A549 (cell line): ENCODE data around the gene PNMA3. TPM values are rescaled to one million over a fixed set of nuclear protein-coding genes. Genes with fewer than 3 reads are reported as not detected.

Source experiments
- ATAC-seq, 2 experiments: fragments of 200-7000 bp in 1 of 2; fragments of >200 bp in 1 of 2; cut with Nextera tagmentation in 1 of 2; cut with Tn5 transposase in 1 of 2; 3 replicates each; pipeline versions ENCODE4 v1.8.0 to v1.9.1; 2018 to 2020; ENCODE audit warnings: mild to moderate bottlenecking in 1 of 2, moderate library complexity in 1 of 2
- CTCF ChIA-PET: fragments of 300-600 bp; sonication (Branson Sonifier 250); formaldehyde crosslinking; extraction: SDS; loops from one replicate; lab custom pipeline; 2021; ENCODE audit warnings: antibody characterized with exemption, inconsistent platforms; lab: Yijun Ruan, JAX
- POLR2A ChIA-PET: fragments of 350-600 bp; formaldehyde crosslinking; extraction: SDS; loops from one replicate; lab custom pipeline; 2021; ENCODE audit warnings: antibody characterized with exemption, inconsistent platforms; lab: Yijun Ruan, JAX
- DNase-seq, 2 experiments: peaks; one replicate each; pipeline versions ENCODE4 v3.0.0 to v3.0.0-alpha.2; 2011 to 2016; ENCODE audit warnings: low read depth in 1 of 2, low spot score in 1 of 2
- FAIRE-seq: peaks from 2 replicates; lab custom pipeline; 2011; peaks lifted over from hg19 to GRCh38; lab: Jason Lieb, UNC
- H3K27ac ChIP-seq, 2 experiments: fragments of >200 bp; sonication (Bioruptor Twin); formaldehyde crosslinking; 3 replicates each; pipeline ENCODE4 v1.5.1; 2016 to 2017
- H3K4me1 ChIP-seq: fragments of >200 bp; sonication (Bioruptor Twin); formaldehyde crosslinking; 3 replicates; pipeline ENCODE4 v1.6.1; 2016
- H3K4me2 ChIP-seq: fragments of >200 bp; sonication (Bioruptor Twin); formaldehyde crosslinking; 3 replicates; pipeline ENCODE4 v1.6.1; 2016
- H3K4me3 ChIP-seq: fragments of >200 bp; sonication (Bioruptor Twin); formaldehyde crosslinking; 3 replicates; pipeline ENCODE4 v1.5.1; 2016
- H3K9me3 ChIP-seq: fragments of >200 bp; sonication (Bioruptor Twin); formaldehyde crosslinking; 3 replicates; pipeline ENCODE4 v1.6.1; 2016
- BCL3 ChIP-seq: fragments of >200 bp; sonication (Bioruptor Twin); formaldehyde crosslinking; IDR thresholded peaks from 3 replicates; pipeline ENCODE4 v1.6.1; 2016
- CEBPB ChIP-seq, 2 experiments: fragments of >200 bp in 1 of 2; sonication (Bioruptor Twin) in 1 of 2; formaldehyde crosslinking in 1 of 2; IDR thresholded peaks; 2 replicates each; pipeline ENCODE4 v1.6.1; 2012 to 2016
- EHMT2 ChIP-seq: fragments of 200-600 bp; sonication (generic); IDR thresholded peaks from 2 replicates; pipeline ENCODE4 v1.6.1; 2016; ENCODE audit warnings: antibody characterized with exemption, low read depth, mild to moderate bottlenecking, moderate library complexity
- ESRRA ChIP-seq: fragments of 150-350 bp; IDR thresholded peaks from 2 replicates; pipeline ENCODE4 v1.6.1; 2014; ENCODE audit warnings: mild to moderate bottlenecking, low read length, borderline replicate concordance
- FOSB ChIP-seq: fragments of 250-450 bp; sonication (Bioruptor Pico); IDR thresholded peaks from 2 replicates; pipeline ENCODE4 v1.5.0; 2020; ENCODE audit warnings: mild to moderate bottlenecking, moderate library complexity
- FOSL2 ChIP-seq, 2 experiments: fragments of 450-650 bp in 1 of 2; fragments of >200 bp in 1 of 2; sonication (Bioruptor Twin) in 1 of 2; formaldehyde crosslinking; IDR thresholded peaks; 2 replicates each; pipeline versions ENCODE4 v1.5.0 to v1.6.1; 2016 to 2020; ENCODE audit warnings: mild to moderate bottlenecking in 1 of 2, moderate library complexity in 1 of 2
- FOXS1 ChIP-seq: fragments of 250-450 bp; sonication (Bioruptor Pico); IDR thresholded peaks from 2 replicates; pipeline ENCODE4 v1.5.0; 2020; ENCODE audit warnings: mild to moderate bottlenecking, moderate library complexity
- GATA3 ChIP-seq: IDR thresholded peaks from 2 replicates; pipeline ENCODE4 v1.6.1; 2012; ENCODE audit warnings: borderline replicate concordance
- HDAC2 ChIP-seq: fragments of 200-600 bp; sonication (generic); IDR thresholded peaks from 2 replicates; pipeline ENCODE4 v1.6.1; 2016
- HEYL ChIP-seq: fragments of 250-450 bp; sonication (Bioruptor Pico); IDR thresholded peaks from 2 replicates; pipeline ENCODE4 v1.8.0; 2021; ENCODE audit warnings: mild to moderate bottlenecking, moderate library complexity
- HMGXB4 ChIP-seq: fragments of 250-450 bp; sonication (Bioruptor Pico); IDR thresholded peaks from 2 replicates; pipeline ENCODE4 v1.5.0; 2021; ENCODE audit warnings: mild to moderate bottlenecking, moderate library complexity, borderline replicate concordance
- HOXB5 ChIP-seq: fragments of 250-450 bp; sonication (Bioruptor Pico); IDR thresholded peaks from 2 replicates; pipeline ENCODE4 v1.5.0; 2020; ENCODE audit warnings: mild to moderate bottlenecking, moderate library complexity
- KDM1A ChIP-seq: fragments of 200-600 bp; sonication (generic); IDR thresholded peaks from 2 replicates; pipeline ENCODE4 v1.6.1; 2016; ENCODE audit warnings: low read depth, mild to moderate bottlenecking
- MAX ChIP-seq: IDR thresholded peaks from 2 replicates; pipeline ENCODE4 v1.6.1; 2012
- MYC ChIP-seq: IDR thresholded peaks from 2 replicates; pipeline ENCODE4 v1.6.1; 2012; ENCODE audit warnings: mild to moderate bottlenecking, inconsistent platforms, low read length, improper control_type of control experiment, borderline replicate concordance
- NFE2L2 ChIP-seq: fragments of 150-350 bp; conservative IDR thresholded peaks from 2 replicates; pipeline ENCODE4 v1.6.1; 2014; ENCODE audit warnings: low read length
- PHF8 ChIP-seq: fragments of 200-600 bp; sonication (generic); IDR thresholded peaks from 2 replicates; pipeline ENCODE4 v1.6.1; 2016; ENCODE audit warnings: low read depth, mild to moderate bottlenecking, antibody characterized with exemption, moderate library complexity, borderline replicate concordance
- POLR2A ChIP-seq: IDR thresholded peaks from 2 replicates; pipeline ENCODE4 v1.6.1; 2012; ENCODE audit warnings: mild to moderate bottlenecking, low read length
- POLR2AphosphoS2 ChIP-seq: conservative IDR thresholded peaks from 2 replicates; pipeline ENCODE4 v1.6.1; 2012; ENCODE audit warnings: low read length, improper control_type of control experiment, inconsistent platforms
- RAD21 ChIP-seq, 2 experiments: fragments of >200 bp in 1 of 2; sonication (Bioruptor Twin) in 1 of 2; formaldehyde crosslinking in 1 of 2; IDR thresholded peaks in 1 of 2; conservative IDR thresholded peaks in 1 of 2; 2 replicates in 1 of 2; 3 replicates in 1 of 2; pipeline ENCODE4 v1.6.1; 2012 to 2018; ENCODE audit warnings: inconsistent platforms in 1 of 2
- RFX5 ChIP-seq: fragments of 450-650 bp; IDR thresholded peaks from 2 replicates; pipeline ENCODE4 v1.7.1; 2014; ENCODE audit warnings: antibody characterized with exemption, mild to moderate bottlenecking, moderate library complexity
- RNF2 ChIP-seq: fragments of 200-600 bp; sonication (generic); IDR thresholded peaks from 2 replicates; pipeline ENCODE4 v1.6.1; 2016; ENCODE audit warnings: low read depth, mild to moderate bottlenecking, antibody characterized with exemption, moderate library complexity, borderline replicate concordance
- ZNF302 ChIP-seq: fragments of 250-450 bp; sonication (Bioruptor Pico); IDR thresholded peaks from 2 replicates; pipeline ENCODE4 v1.9.0; 2021; ENCODE audit warnings: inconsistent platforms, mild to moderate bottlenecking, moderate library complexity
- ZSCAN20 ChIP-seq: fragments of 250-450 bp; sonication (Bioruptor Pico); IDR thresholded peaks from 2 replicates; pipeline ENCODE4 v1.8.0; 2022; ENCODE audit warnings: mild to moderate bottlenecking, moderate library complexity
- WGBS: methylation state at CpG from one replicate; pipeline ENCODE4 v1.1.6; 2017; ENCODE audit errors: missing lambda C conversion rate; 5-methylcytosine and 5-hydroxymethylcytosine counted together
- polyA plus RNA-seq, 4 experiments: library from polyadenylated mRNA; depleted of rRNA in 3 of 4; stranded (reverse); fragments of >200 nt; fragmentation: RNase III in 1 of 4; extraction: RNeasy Plus Mini Kit Qiagen cat#74134 plus additional on column Dnase treatment in 1 of 4; gene quantifications; 2 replicates in 3 of 4; 3 replicates in 1 of 4; pipeline ENCODE4 v1.2.3, GENCODE V29; 2011 to 2017
- TF ChIP-seq, protein P1 (sequence below): fragments of >200 bp; sonication (Bioruptor Twin); formaldehyde crosslinking; IDR thresholded peaks from 2 replicates; pipeline ENCODE4 v1.6.1; 2016
- TF ChIP-seq, protein P2 (sequence below): IDR thresholded peaks from 2 replicates; pipeline ENCODE4 v1.6.1; 2012
- TF ChIP-seq, protein P3 (sequence below): fragments of 200-600 bp; sonication (generic); IDR thresholded peaks from 2 replicates; pipeline ENCODE4 v1.6.1; 2016; ENCODE audit warnings: antibody characterized with exemption, mild to moderate bottlenecking, moderate library complexity

PNMA3 gene
- polyA plus RNA-seq, 2 of the 4 experiments (the other 2 are of a cell fraction), result 0.08 to 0.26 TPM

GRCh38 chrX:153063315-153063714, 7.0 kb downstream of the PNMA3 start:
- FAIRE-seq (no peak), ATAC-seq (no peak)
- CTCF ChIA-PET, result interaction anchor here (4.1 kb wide), 1 partner anchor 31 kb away, joined by 14 read pairs; no protein-coding TSS in a partner anchor

GRCh38 chrX:153064061-153064460, 7.8 kb downstream of the PNMA3 start:
- CTCF ChIA-PET, result interaction anchor here (1.2 to 4.1 kb wide), 2 partner anchors 13 to 31 kb away, joined by 3 to 14 read pairs; no protein-coding TSS in a partner anchor
- Histone ChIP-seq H3K4me1 (peaks cover 26% of the 10 kb centered on the region; the same call in 2 of the 3 replicates), H3K4me2 (no peak overlapping the region), H3K9me3 (no peaks in the 10 kb centered on the region), H3K4me3 (no peak overlapping the region), H3K27ac (no peak overlapping the region)
- DNase-seq (no peak), ATAC-seq (no peak), FAIRE-seq (no peak)
- WGBS, result 74% methylated on average over 2 of the region's 2 CpGs
- POLR2A ChIA-PET, result no interaction called here
- TF ChIP-seq FOSL2 (IDR thresholded peaks at IDR 0.05) (no peak), FOSL2 (CRISPR knock-in tag; IDR thresholded peaks at IDR 0.05) (no peak), HMGXB4 (CRISPR knock-in tag) (no peak), CEBPB (IDR thresholded peaks at IDR 0.05) (no peak), POLR2A (no peak), RFX5 (no peak), HEYL (CRISPR knock-in tag) (no peak), BCL3 (no peak), RNF2 (no peak), POLR2AphosphoS2 (no peak), HDAC2 (no peak), PHF8 (no peak), ESRRA (no peak), GATA3 (no peak)
- TF ChIP-seq, protein P1, sequence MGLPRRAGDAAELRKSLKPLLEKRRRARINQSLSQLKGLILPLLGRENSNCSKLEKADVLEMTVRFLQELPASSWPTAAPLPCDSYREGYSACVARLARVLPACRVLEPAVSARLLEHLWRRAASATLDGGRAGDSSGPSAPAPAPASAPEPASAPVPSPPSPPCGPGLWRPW, result no peak

More at GRCh38 chrX:153063315-153063714, 7.0 kb downstream of the PNMA3 start:
- DNase-seq, result no peak
- POLR2A ChIA-PET, result no interaction called here
- Histone ChIP-seq H3K9me3 (no peaks in the 10 kb centered on the region), H3K4me3 (no peak overlapping the region), H3K4me1 (peaks cover 26% of the 10 kb centered on the region; the same call in 2 of the 3 replicates), H3K27ac (no peak overlapping the region), H3K4me2 (no peak overlapping the region)
- TF ChIP-seq EHMT2, result no peak
- TF ChIP-seq HOXB5, result no peak
- TF ChIP-seq ZNF302, result no peak
- no peak for TF ChIP-seq RAD21 (conservative IDR thresholded peaks at IDR 0.05 in 1 of 2, IDR thresholded peaks at IDR 0.05 in 1 of 2)
- TF ChIP-seq, protein P1, result no peak
- no peak for TF ChIP-seq FOXS1
- no peak for TF ChIP-seq MAX
- no peak for TF ChIP-seq NFE2L2
- no peak for TF ChIP-seq MYC
- no peak for TF ChIP-seq BCL3
- no peak for TF ChIP-seq POLR2A
- no peak for TF ChIP-seq RFX5
- no peak for TF ChIP-seq FOSB
- TF ChIP-seq ZSCAN20 (CRISPR knock-in tag), result no peak
- TF ChIP-seq, protein P2, sequence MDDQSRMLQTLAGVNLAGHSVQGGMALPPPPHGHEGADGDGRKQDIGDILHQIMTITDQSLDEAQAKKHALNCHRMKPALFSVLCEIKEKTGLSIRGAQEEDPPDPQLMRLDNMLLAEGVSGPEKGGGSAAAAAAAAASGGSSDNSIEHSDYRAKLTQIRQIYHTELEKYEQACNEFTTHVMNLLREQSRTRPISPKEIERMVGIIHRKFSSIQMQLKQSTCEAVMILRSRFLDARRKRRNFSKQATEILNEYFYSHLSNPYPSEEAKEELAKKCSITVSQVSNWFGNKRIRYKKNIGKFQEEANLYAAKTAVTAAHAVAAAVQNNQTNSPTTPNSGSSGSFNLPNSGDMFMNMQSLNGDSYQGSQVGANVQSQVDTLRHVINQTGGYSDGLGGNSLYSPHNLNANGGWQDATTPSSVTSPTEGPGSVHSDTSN, result no peak
- TF ChIP-seq KDM1A, result no peak
- TF ChIP-seq, protein P3, sequence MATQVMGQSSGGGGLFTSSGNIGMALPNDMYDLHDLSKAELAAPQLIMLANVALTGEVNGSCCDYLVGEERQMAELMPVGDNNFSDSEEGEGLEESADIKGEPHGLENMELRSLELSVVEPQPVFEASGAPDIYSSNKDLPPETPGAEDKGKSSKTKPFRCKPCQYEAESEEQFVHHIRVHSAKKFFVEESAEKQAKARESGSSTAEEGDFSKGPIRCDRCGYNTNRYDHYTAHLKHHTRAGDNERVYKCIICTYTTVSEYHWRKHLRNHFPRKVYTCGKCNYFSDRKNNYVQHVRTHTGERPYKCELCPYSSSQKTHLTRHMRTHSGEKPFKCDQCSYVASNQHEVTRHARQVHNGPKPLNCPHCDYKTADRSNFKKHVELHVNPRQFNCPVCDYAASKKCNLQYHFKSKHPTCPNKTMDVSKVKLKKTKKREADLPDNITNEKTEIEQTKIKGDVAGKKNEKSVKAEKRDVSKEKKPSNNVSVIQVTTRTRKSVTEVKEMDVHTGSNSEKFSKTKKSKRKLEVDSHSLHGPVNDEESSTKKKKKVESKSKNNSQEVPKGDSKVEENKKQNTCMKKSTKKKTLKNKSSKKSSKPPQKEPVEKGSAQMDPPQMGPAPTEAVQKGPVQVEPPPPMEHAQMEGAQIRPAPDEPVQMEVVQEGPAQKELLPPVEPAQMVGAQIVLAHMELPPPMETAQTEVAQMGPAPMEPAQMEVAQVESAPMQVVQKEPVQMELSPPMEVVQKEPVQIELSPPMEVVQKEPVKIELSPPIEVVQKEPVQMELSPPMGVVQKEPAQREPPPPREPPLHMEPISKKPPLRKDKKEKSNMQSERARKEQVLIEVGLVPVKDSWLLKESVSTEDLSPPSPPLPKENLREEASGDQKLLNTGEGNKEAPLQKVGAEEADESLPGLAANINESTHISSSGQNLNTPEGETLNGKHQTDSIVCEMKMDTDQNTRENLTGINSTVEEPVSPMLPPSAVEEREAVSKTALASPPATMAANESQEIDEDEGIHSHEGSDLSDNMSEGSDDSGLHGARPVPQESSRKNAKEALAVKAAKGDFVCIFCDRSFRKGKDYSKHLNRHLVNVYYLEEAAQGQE, result no peak
- no peak for TF ChIP-seq ESRRA
- TF ChIP-seq, all 56 proteins: peak for 0
